HepG2 (cell line): Measurements from ENCODE around the gene RAB18. TPM values are rescaled to one million over a fixed set of nuclear protein-coding genes. Genes with fewer than 3 reads are reported as not detected.

Experiments used
- ATRX ChIP-seq: sonication (generic); formaldehyde crosslinking; IDR thresholded peaks from 2 replicates; pipeline ENCODE4 v1.4.0; 2020; ENCODE audit warnings: missing genetic modification reagents, borderline replicate concordance
- EP300 ChIP-seq, 3 experiments: sonication (generic) in 1 of 3; formaldehyde crosslinking in 1 of 3; IDR thresholded peaks; 2 replicates each; pipeline versions ENCODE4 v1.5.1 to v1.6.1; 2011 to 2020; ENCODE audit warnings: low read depth in 2 of 3, low read length in 2 of 3, borderline replicate concordance in 1 of 3, improper control_type of control experiment in 1 of 3, mild to moderate bottlenecking in 1 of 3, missing genetic modification reagents in 1 of 3, moderate library complexity in 1 of 3
- FOSL2 ChIP-seq: sonication (generic); formaldehyde crosslinking; IDR thresholded peaks from 2 replicates; pipeline ENCODE4 v1.4.0; 2020; ENCODE audit warnings: missing genetic modification reagents
- JARID2 ChIP-seq: sonication (generic); formaldehyde crosslinking; IDR thresholded peaks from 2 replicates; pipeline ENCODE4 v1.8.1; 2023; ENCODE audit warnings: missing genetic modification reagents, inconsistent platforms; ENCODE audit not compliant: insufficient replicate concordance
- KDM1A ChIP-seq: IDR thresholded peaks from 2 replicates; pipeline ENCODE4 v1.6.1; 2016; ENCODE audit warnings: missing compliant biosample characterization
- NFE2L1 ChIP-seq: sonication (generic); formaldehyde crosslinking; IDR thresholded peaks from 2 replicates; pipeline ENCODE4 v1.4.0; 2020; ENCODE audit warnings: missing genetic modification reagents, mild to moderate bottlenecking, borderline replicate concordance
- NKX3-1 ChIP-seq: sonication (generic); formaldehyde crosslinking; IDR thresholded peaks from 2 replicates; pipeline ENCODE4 v1.5.0; 2020; ENCODE audit warnings: missing genetic modification reagents
- PHF5A ChIP-seq: IDR thresholded peaks from one replicate; pipeline ENCODE4 v1.6.1; 2018; ENCODE audit warnings: low read depth, missing genetic modification reagents; ENCODE audit not compliant: unreplicated experiment
- SATB2 ChIP-seq: sonication (generic); formaldehyde crosslinking; IDR thresholded peaks from 2 replicates; pipeline ENCODE4 v1.5.0; 2020; ENCODE audit warnings: missing genetic modification reagents
- SMAD9 ChIP-seq: sonication (generic); formaldehyde crosslinking; IDR thresholded peaks from 2 replicates; pipeline ENCODE4 v1.5.1; 2020; ENCODE audit warnings: mild to moderate bottlenecking, missing genetic modification reagents
- TAF15 ChIP-seq: fragments of 200-400 bp; formaldehyde crosslinking; IDR thresholded peaks from one replicate; pipeline ENCODE4 v1.6.1; 2018; ENCODE audit warnings: mild to moderate bottlenecking, low read depth, low read length; ENCODE audit not compliant: poor library complexity, severe bottlenecking
- TEAD2 ChIP-seq: sonication (generic); formaldehyde crosslinking; IDR thresholded peaks from 2 replicates; pipeline ENCODE4 v1.9.0; 2021; ENCODE audit warnings: missing genetic modification reagents
- U2AF2 ChIP-seq: fragments of 200-400 bp; formaldehyde crosslinking; IDR thresholded peaks from 2 replicates; pipeline ENCODE4 v1.6.1; 2017; ENCODE audit warnings: low read depth, mild to moderate bottlenecking, low read length
- WIZ ChIP-seq: sonication (generic); formaldehyde crosslinking; IDR thresholded peaks from 2 replicates; pipeline ENCODE4 v1.5.1; 2020; ENCODE audit warnings: mild to moderate bottlenecking, missing genetic modification reagents
- ZFP41 ChIP-seq: sonication (generic); formaldehyde crosslinking; IDR thresholded peaks from 2 replicates; pipeline ENCODE4 v1.4.0; 2020; ENCODE audit warnings: mild to moderate bottlenecking, missing genetic modification reagents, borderline replicate concordance
- ZMYM4 ChIP-seq: sonication (generic); formaldehyde crosslinking; IDR thresholded peaks from 2 replicates; pipeline ENCODE4 v1.8.1; 2023; ENCODE audit warnings: mild to moderate bottlenecking, missing genetic modification reagents
- ZNF296 ChIP-seq: sonication (generic); formaldehyde crosslinking; conservative IDR thresholded peaks from 2 replicates; pipeline ENCODE4 v1.5.0; 2020; ENCODE audit warnings: mild to moderate bottlenecking, missing genetic modification reagents
- ZNF329 ChIP-seq: sonication (generic); formaldehyde crosslinking; IDR thresholded peaks from 2 replicates; pipeline ENCODE4 v1.9.0; 2021; ENCODE audit warnings: low read depth, mild to moderate bottlenecking, missing genetic modification reagents
- ZNF432 ChIP-seq: sonication (generic); formaldehyde crosslinking; IDR thresholded peaks from 2 replicates; pipeline ENCODE4 v1.5.0; 2020; ENCODE audit warnings: missing genetic modification reagents, mild to moderate bottlenecking, borderline replicate concordance
- ZNF605 ChIP-seq: sonication (generic); formaldehyde crosslinking; IDR thresholded peaks from 2 replicates; pipeline ENCODE4 v1.8.0; 2022; ENCODE audit warnings: mild to moderate bottlenecking, missing genetic modification reagents
- ZNF777 ChIP-seq: sonication (generic); formaldehyde crosslinking; IDR thresholded peaks from 2 replicates; pipeline ENCODE4 v1.4.0; 2020; ENCODE audit warnings: missing genetic modification reagents
- ZNF792 ChIP-seq: IDR thresholded peaks from 2 replicates; pipeline ENCODE4 v1.6.1; 2016
- ZNF800 ChIP-seq: sonication (generic); formaldehyde crosslinking; IDR thresholded peaks from 2 replicates; pipeline ENCODE4 v1.4.0; 2020; ENCODE audit warnings: missing genetic modification reagents
- ZSCAN22 ChIP-seq: sonication (generic); formaldehyde crosslinking; IDR thresholded peaks from 2 replicates; pipeline ENCODE4 v1.4.0; 2020; ENCODE audit warnings: mild to moderate bottlenecking, missing genetic modification reagents
- polyA plus RNA-seq, 8 experiments: library from polyadenylated mRNA; depleted of rRNA in 3 of 8; stranded (reverse) in 7 of 8; unstranded in 1 of 8; fragments of >200 nt; fragmentation: Illumina TruSeq in 4 of 8; extraction: Trizol in 4 of 8; gene quantifications; 2 replicates each; pipeline versions ENCODE4 v1.2.1 to v1.2.3, GENCODE V29; 2011 to 2016; ENCODE audit warnings: low read depth in 4 of 8, missing spikeins in 1 of 8, mixed read lengths in 1 of 8; ENCODE audit not compliant: insufficient read depth in 1 of 8
- total RNA-seq, 5 experiments: library from RNA; depleted of rRNA; stranded (reverse); fragments of >200 nt; fragmentation: Illumina TruSeq; extraction: Trizol; gene quantifications; 2 replicates each; pipeline ENCODE4 v1.2.3, GENCODE V29; 2016; ENCODE audit warnings: low read depth in 1 of 5
- TF ChIP-seq, protein P1 (sequence below): sonication (generic); formaldehyde crosslinking; IDR thresholded peaks from 2 replicates; pipeline ENCODE4 v1.8.1; 2023; ENCODE audit warnings: missing genetic modification reagents, mild to moderate bottlenecking, borderline replicate concordance
- TF ChIP-seq, protein P2 (sequence below): sonication (generic); formaldehyde crosslinking; IDR thresholded peaks from 2 replicates; pipeline ENCODE4 v1.5.1; 2020; ENCODE audit warnings: mild to moderate bottlenecking, missing genetic modification reagents, borderline replicate concordance

RAB18 gene
- total and polyA plus RNA-seq, 2 of the 13 experiments (the other 11 are each of a cell fraction or from before 2014, with no cell fraction given): 22.3 to 69.1 TPM

DNA sequence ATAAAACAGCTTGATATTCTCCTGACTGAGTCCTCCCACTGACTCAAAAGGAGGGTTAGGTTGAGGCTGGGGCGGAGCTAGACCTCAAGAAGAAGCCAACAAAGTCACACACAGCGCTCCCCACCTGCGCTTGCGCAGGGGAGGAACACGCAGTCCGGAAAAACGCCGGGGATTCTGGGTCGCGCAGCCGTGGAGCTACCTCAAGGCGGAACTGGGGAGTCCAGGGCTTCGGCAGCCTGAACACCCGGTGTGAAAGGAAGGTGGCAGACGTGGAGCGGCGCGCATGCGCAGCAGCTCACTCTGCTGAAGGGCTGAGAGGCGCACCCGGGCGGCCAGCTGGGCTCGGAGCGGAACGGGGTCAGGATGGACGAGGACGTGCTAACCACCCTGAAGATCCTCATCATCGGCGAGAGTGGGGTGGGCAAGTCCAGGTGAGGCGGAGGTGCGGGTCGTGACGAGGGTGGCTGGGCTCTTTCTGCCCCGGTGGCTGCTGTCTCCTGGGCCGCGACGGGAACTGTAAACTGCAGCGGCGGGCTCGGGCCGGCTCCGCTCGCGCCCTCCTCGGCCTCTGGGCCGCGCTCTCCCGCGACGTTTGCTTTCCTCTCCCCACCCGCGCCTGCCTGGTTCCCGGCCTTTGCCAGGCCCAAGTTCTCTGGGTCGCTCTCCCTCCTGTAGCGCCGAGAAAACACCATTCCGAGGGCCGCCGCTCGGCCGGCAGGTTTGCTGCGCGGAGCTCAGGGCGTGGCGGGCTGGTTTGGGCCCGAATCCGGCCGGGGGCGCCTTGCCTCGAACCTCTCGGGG is at the start of gene RAB18 (continued):
- TF ChIP-seq NKX3-1 (peak; percentile 52), SATB2 (peak; percentile 31; the same call in 1 of the 2 replicates), EP300 (IDR thresholded peaks at IDR 0.05; ENCODE audit: low read depth in 2 of 2, low read length in 2 of 2) (peak in 1 of 2 experiments; percentile 60; a peak in 1 of 4 replicates), EP300 (CRISPR knock-in tag; IDR thresholded peaks at IDR 0.05; ENCODE audit: borderline replicate concordance) (no peak), U2AF2 (0 out of 2 replicates have a peak, but pooled peaks have one; percentile 47), ZSCAN22 (CRISPR knock-in tag) (no peak), FOSL2 (CRISPR knock-in tag) (peak; percentile 38; the same call in 1 of the 2 replicates), WIZ (peak; percentile 96), NFE2L1 (no peak), SMAD9 (CRISPR knock-in tag) (0 out of 2 replicates have a peak, but pooled peaks have one; percentile 72), ZFP41 (CRISPR knock-in tag) (0 out of 2 replicates have a peak, but pooled peaks have one; percentile 45), ZNF800 (peak; percentile 54; the same call in 1 of the 2 replicates), ZNF605 (peak; percentile 94), ATRX (CRISPR knock-in tag) (no peak), TEAD2 (no peak), ZNF296 (no peak), ZNF777 (CRISPR knock-in tag) (peak; percentile 65; the same call in 1 of the 2 replicates), ZNF329 (CRISPR knock-in tag) (peak; percentile 57; the same call in 1 of the 2 replicates), JARID2 (peak; percentile 28), PHF5A (CRISPR knock-in tag) (peak; percentile 68), TAF15 (peak; percentile 66), ZMYM4 (CRISPR knock-in tag) (peak; percentile 98), ZNF792 (CRISPR knock-in tag) (peak; percentile 79; the same call in 1 of the 2 replicates), KDM1A (CRISPR knock-in tag) (no peak), ZNF432 (peak; percentile 77; the same call in 1 of the 2 replicates)
- TF ChIP-seq, protein P1, sequence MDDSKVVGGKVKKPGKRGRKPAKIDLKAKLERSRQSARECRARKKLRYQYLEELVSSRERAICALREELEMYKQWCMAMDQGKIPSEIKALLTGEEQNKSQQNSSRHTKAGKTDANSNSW (CRISPR knock-in tag): 0 out of 2 replicates have a peak, but pooled peaks have one; percentile 34
- TF ChIP-seq, protein P2, sequence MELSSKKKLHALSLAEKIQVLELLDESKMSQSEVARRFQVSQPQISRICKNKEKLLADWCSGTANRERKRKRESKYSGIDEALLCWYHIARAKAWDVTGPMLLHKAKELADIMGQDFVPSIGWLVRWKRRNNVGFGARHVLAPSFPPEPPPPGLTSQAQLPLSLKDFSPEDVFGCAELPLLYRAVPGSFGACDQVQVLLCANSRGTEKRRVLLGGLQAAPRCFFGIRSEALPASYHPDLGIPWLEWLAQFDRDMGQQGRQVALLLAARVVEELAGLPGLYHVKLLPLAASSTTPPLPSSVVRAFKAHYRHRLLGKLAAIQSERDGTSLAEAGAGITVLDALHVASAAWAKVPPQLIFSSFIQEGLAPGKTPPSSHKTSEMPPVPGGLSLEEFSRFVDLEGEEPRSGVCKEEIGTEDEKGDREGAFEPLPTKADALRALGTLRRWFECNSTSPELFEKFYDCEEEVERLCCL (CRISPR knock-in tag): no peak; the same call in 1 of the 2 replicates
